Neuronal stem cell (in vitro differentiated cells): Measurements from ENCODE around the gene RIPK3.
A peak's percentile ranks its signal among the peaks of the same experiment; 100 is the strongest.

Experiments used
- DNase-seq: peaks from one replicate; pipeline ENCODE4 v3.0.0-alpha.2; 2013; ENCODE audit warnings: low spot score
- H2AFZ ChIP-seq: one replicate; pipeline ENCODE4 v1.6.1; 2013; ENCODE audit warnings: mild to moderate bottlenecking, low read length, inconsistent platforms
- H2AK5ac ChIP-seq: 2 replicates; pipeline ENCODE4 v1.6.1; 2013; ENCODE audit warnings: low read depth, mild to moderate bottlenecking, inconsistent platforms, low read length, moderate library complexity, mixed read lengths
- H2BK120ac ChIP-seq: 2 replicates; pipeline ENCODE4 v1.6.1; 2013; ENCODE audit warnings: low read depth, mild to moderate bottlenecking, inconsistent platforms, low read length, moderate library complexity, mixed read lengths
- H2BK12ac ChIP-seq: one replicate; pipeline ENCODE4 v1.6.1; 2013; ENCODE audit warnings: low read length, inconsistent platforms
- H2BK15ac ChIP-seq: 2 replicates; pipeline ENCODE4 v1.6.1; 2013; ENCODE audit warnings: mild to moderate bottlenecking, low read length, inconsistent platforms, mixed read lengths
- H2BK5ac ChIP-seq: one replicate; pipeline ENCODE4 v1.6.1; 2013; ENCODE audit warnings: inconsistent platforms, mild to moderate bottlenecking, low read length, moderate library complexity
- H3K14ac ChIP-seq: one replicate; pipeline ENCODE4 v1.6.1; 2013; ENCODE audit warnings: low read length, inconsistent platforms
- H3K18ac ChIP-seq: 2 replicates; pipeline ENCODE4 v1.6.1; 2013; ENCODE audit warnings: low read length, inconsistent platforms
- H3K23ac ChIP-seq: 2 replicates; pipeline ENCODE4 v1.6.1; 2013; ENCODE audit warnings: low read depth, mild to moderate bottlenecking, mixed read lengths, low read length, inconsistent platforms; ENCODE audit not compliant: poor library complexity
- H3K27ac ChIP-seq: replicated peaks from 3 replicates; pipeline ENCODE4 v1.5.1; 2013; ENCODE audit warnings: low read length, inconsistent platforms
- H3K27me3 ChIP-seq, 3 experiments: 2 replicates each; pipeline ENCODE4 v1.6.1; 2013; ENCODE audit warnings: low read length in 3 of 3, mild to moderate bottlenecking in 2 of 3, inconsistent platforms in 1 of 3, low read depth in 1 of 3, mixed read lengths in 1 of 3, moderate library complexity in 1 of 3; ENCODE audit not compliant: control insufficient read depth in 3 of 3, insufficient read depth in 3 of 3
- H3K36me3 ChIP-seq, 2 donors: replicated peaks in 1 of 2; 2 replicates each; pipeline ENCODE4 v1.6.1; 2013; ENCODE audit warnings: low read length in 2 of 2; ENCODE audit not compliant: control insufficient read depth in 2 of 2, insufficient read depth in 2 of 2
- H3K4ac ChIP-seq: 2 replicates; pipeline ENCODE4 v1.6.1; 2013; ENCODE audit warnings: inconsistent platforms, mild to moderate bottlenecking, low read length, moderate library complexity
- H3K4me1 ChIP-seq, 2 donors: 1 replicate in 1 of 2; 2 replicates in 1 of 2; pipeline ENCODE4 v1.6.1; 2013; ENCODE audit warnings: low read length in 2 of 2, low read depth in 1 of 2; ENCODE audit not compliant: control insufficient read depth in 2 of 2, insufficient read depth in 1 of 2
- H3K4me2 ChIP-seq: one replicate; pipeline ENCODE4 v1.6.1; 2013; ENCODE audit warnings: mild to moderate bottlenecking, low read length, inconsistent platforms; ENCODE audit not compliant: insufficient read depth, poor library complexity, severe bottlenecking
- H3K4me3 ChIP-seq, 2 donors: 2 replicates each; pipeline ENCODE4 v1.5.1; 2013; ENCODE audit warnings: low read length in 2 of 2, mild to moderate bottlenecking in 2 of 2, inconsistent platforms in 1 of 2, moderate library complexity in 1 of 2
- H3K79me1 ChIP-seq: one replicate; pipeline ENCODE4 v1.6.1; 2013; ENCODE audit warnings: low read depth, mild to moderate bottlenecking, inconsistent platforms, low read length, moderate library complexity
- H3K9ac ChIP-seq: one replicate; pipeline ENCODE4 v1.6.1; 2013; ENCODE audit warnings: mild to moderate bottlenecking, low read depth, low read length, inconsistent platforms; ENCODE audit not compliant: poor library complexity
- H3K9me3 ChIP-seq, 2 donors: replicated peaks in 1 of 2; 2 replicates each; pipeline versions ENCODE3 to v1.6.1; 2013; ENCODE audit warnings: low read length in 2 of 2, mild to moderate bottlenecking in 2 of 2, inconsistent platforms in 1 of 2, low read depth in 1 of 2, mixed read lengths in 1 of 2, moderate library complexity in 1 of 2; ENCODE audit not compliant: control insufficient read depth in 2 of 2, insufficient read depth in 1 of 2
- H4K8ac ChIP-seq: one replicate; pipeline ENCODE4 v1.6.1; 2013; ENCODE audit warnings: low read depth, mild to moderate bottlenecking, inconsistent platforms, low read length, moderate library complexity
- H4K91ac ChIP-seq: one replicate; pipeline ENCODE4 v1.6.1; 2013; ENCODE audit warnings: low read length, low read depth, mild to moderate bottlenecking, inconsistent platforms; ENCODE audit not compliant: poor library complexity
- WGBS, 2 donors: extraction: QIAGEN DNeasy Blood & Tissue Kit; methylation state at CpG; one replicate each; pipeline ENCODE4 v1.1.7; 2013; ENCODE audit warnings: missing lambda C conversion rate in 2 of 2, mixed read lengths in 1 of 2; ENCODE audit not compliant: insufficient read length in 2 of 2, insufficient replicate concordance in 1 of 2; ENCODE audit errors: extremely low coverage in 2 of 2; 5-methylcytosine and 5-hydroxymethylcytosine counted together

The RIPK3 gene

DNA sequence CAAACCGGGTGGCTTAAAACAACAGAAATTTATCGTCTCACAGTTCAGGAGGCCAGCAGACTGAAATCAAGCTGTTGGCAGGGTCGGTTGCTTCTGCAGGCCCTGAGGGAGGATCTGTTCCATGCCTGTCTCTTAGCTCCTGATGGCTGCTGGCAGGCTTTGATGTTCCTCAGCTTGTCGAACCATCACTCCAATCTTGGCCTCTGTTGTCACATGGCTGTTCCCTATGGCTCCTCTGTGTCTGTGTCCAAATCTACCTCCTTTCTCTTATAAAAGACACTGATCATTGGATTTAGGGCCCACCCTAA lies 42.2 kb upstream of the RIPK3 start:
- Histone ChIP-seq H3K27ac (no peak overlapping the region), H3K4me1 (peaks cover 3 to 15% of the 10 kb centered on the region in 2 donors), H4K91ac (no peak overlapping the region), H3K36me3 (peaks cover 5 to 9% of the 10 kb centered on the region in 2 donors), H3K27me3 (peaks cover 0 to 37% (median 0%) of the 10 kb centered on the region in 3 experiments), H2BK120ac (no peak overlapping the region), H3K9ac (no peak overlapping the region), H2AK5ac (no peak overlapping the region), H3K4me3 (no peak overlapping the region), H3K14ac (no peak overlapping the region), H2AFZ (no peak overlapping the region), H2BK12ac (no peak overlapping the region), H3K18ac (no peak overlapping the region), H3K4ac (no peak overlapping the region), H4K8ac (no peak overlapping the region), H3K4me2 (no peak overlapping the region), H2BK15ac (no peak overlapping the region), H3K79me1 (peaks cover 3% of the 10 kb centered on the region), H3K9me3 (peaks cover 0 to 1% of the 10 kb centered on the region in 2 donors), H2BK5ac (no peak overlapping the region), H3K23ac (no peak overlapping the region)
- DNase-seq, result no peak
- no CpG with 5 or more reads among the region's 4 CpGs for WGBS, 2 donors

DNA sequence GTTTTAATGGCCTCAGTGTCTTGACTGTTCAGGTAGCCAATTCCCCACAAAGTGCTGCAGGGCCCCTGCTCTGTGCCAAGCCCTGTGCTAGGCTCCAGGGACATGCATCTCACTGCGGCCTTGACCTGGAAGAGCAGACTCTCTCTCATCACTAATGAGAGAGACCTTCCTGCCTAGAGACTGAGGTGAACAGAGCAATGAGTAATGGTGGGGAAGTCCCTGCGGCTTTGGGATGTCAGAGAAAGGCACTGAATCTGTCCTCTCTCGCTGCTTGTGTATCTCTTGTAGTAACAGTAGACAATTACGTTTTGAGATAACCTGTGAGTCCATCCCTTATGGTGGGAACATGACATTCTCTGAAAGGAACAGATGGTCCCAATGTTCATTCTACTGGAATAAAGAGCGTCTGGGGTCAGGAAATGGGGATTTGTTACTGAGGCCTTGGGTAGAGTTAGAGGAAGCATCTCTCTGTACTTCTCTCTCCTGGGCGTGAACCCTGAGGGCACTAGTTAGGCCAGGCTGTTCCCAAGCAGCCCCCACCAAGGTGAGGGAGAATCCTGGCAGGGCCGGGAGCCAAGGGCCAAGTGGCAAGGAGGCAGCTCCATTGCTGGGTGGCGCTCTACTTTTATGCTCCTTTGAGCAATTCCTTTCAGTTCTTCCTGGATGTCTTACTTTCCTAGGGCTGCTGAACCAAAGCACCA lies 41.7 kb upstream of the RIPK3 start:
- Histone ChIP-seq H3K4me1 (peaks cover 3 to 18% of the 10 kb centered on the region in 2 donors), H2BK5ac (no peak overlapping the region), H3K4me2 (no peak overlapping the region), H3K23ac (no peak overlapping the region), H3K4ac (no peak overlapping the region), H3K9me3 (peaks cover 0 to 1% of the 10 kb centered on the region in 2 donors), H2AFZ (no peak overlapping the region), H2BK12ac (no peak overlapping the region), H3K4me3 (no peak overlapping the region), H3K79me1 (peaks cover 3% of the 10 kb centered on the region), H3K27me3 (peaks cover 0 to 34% (median 0%) of the 10 kb centered on the region in 3 experiments), H2BK120ac (no peak overlapping the region), H4K91ac (no peak overlapping the region), H4K8ac (no peak overlapping the region), H3K27ac (no peak overlapping the region), H3K18ac (no peak overlapping the region), H3K36me3 (peaks cover 5 to 14% of the 10 kb centered on the region in 2 donors), H3K9ac (no peak overlapping the region), H2AK5ac (no peak overlapping the region), H3K14ac (no peak overlapping the region), H2BK15ac (no peak overlapping the region)
- DNase-seq, result no peak
- no CpG with 5 or more reads among the region's 8 CpGs for WGBS, 2 donors

GRCh38 chr14:24379907-24380730 lies 40.3 kb upstream of the RIPK3 start:
- Histone ChIP-seq H3K23ac (no peak overlapping the region), H3K4me1 (peaks cover 3 to 23% of the 10 kb centered on the region in 2 donors), H3K79me1 (peaks cover 3% of the 10 kb centered on the region), H3K14ac (no peak overlapping the region), H3K27ac (peak overlapping the region; percentile 37), H2BK120ac (no peak overlapping the region), H3K4me2 (no peak overlapping the region), H4K91ac (no peak overlapping the region), H3K36me3 (peaks cover 6 to 27% of the 10 kb centered on the region in 2 donors), H3K4me3 (no peak overlapping the region), H4K8ac (no peak overlapping the region), H3K9ac (no peak overlapping the region), H2BK12ac (no peak overlapping the region), H2BK5ac (no peak overlapping the region), H3K18ac (peak overlapping the region; percentile 46), H2AFZ (no peak overlapping the region), H3K9me3 (peaks cover 0 to 1% of the 10 kb centered on the region in 2 donors), H2BK15ac (no peak overlapping the region), H3K4ac (no peak overlapping the region), H3K27me3 (peaks cover 0 to 31% (median 0%) of the 10 kb centered on the region in 3 experiments), H2AK5ac (no peak overlapping the region)
- no peak for DNase-seq
- WGBS, 2 donors, result no CpG with 5 or more reads among the region's 15 CpGs
